WERI-Rb-1 (cell line): ENCODE measurements around the gene MIER1.
A peak's percentile ranks its signal among the peaks of the same experiment; 100 is the strongest.

Experiments used
- DNase-seq: peaks from one replicate; pipeline ENCODE4 v3.0.0-alpha.2; 2020
- H3K27ac ChIP-seq: fragments of 250-450 bp; sonication (Bioruptor Pico); 2 replicates; pipeline ENCODE4 v1.5.1; 2020; ENCODE audit warnings: mild to moderate bottlenecking, moderate library complexity
- H3K27me3 ChIP-seq: fragments of 250-450 bp; sonication (Bioruptor Pico); 2 replicates; pipeline ENCODE4 v1.5.1; 2021; ENCODE audit warnings: mild to moderate bottlenecking, low read depth, moderate library complexity; ENCODE audit not compliant: insufficient read depth, severe bottlenecking
- H3K36me3 ChIP-seq: fragments of 250-450 bp; sonication (Bioruptor Pico); 2 replicates; pipeline ENCODE4 v1.5.1; 2020; ENCODE audit warnings: mild to moderate bottlenecking, moderate library complexity
- H3K4me3 ChIP-seq: 2 replicates; pipeline ENCODE4 v1.5.1; 2011; ENCODE audit warnings: low read depth, mild to moderate bottlenecking, control low read depth, low read length
- H3K9me3 ChIP-seq: fragments of 250-450 bp; sonication (Bioruptor Pico); 2 replicates; pipeline ENCODE4 v1.5.1; 2021; ENCODE audit warnings: mild to moderate bottlenecking, moderate library complexity; ENCODE audit not compliant: severe bottlenecking
- TF ChIP-seq, protein P1 (sequence below): IDR thresholded peaks from 2 replicates; pipeline ENCODE4 v1.5.1; 2011; ENCODE audit warnings: low read depth, mild to moderate bottlenecking, control low read depth, inconsistent platforms, low read length

MIER1 gene

DNA sequence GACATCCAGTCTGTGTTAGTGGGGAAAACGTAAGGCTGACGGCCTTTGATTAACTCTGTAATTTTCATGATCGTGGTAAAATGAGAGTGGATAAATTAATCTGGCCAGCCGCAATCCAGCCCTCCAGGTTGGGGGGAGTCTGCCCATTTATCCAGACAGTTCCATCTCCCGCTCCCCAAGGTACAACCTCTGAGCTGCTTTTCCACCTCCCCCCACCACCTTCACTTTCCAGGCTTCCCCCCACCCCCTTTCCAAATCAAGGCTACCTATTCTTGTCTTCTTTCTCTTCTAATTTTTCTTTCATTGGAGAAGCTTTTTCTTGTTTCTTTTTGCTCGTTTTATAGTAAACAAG, 6.0 kb downstream of the MIER1 start:
- Histone ChIP-seq H3K27me3 (no peaks in the 10 kb centered on the region), H3K9me3 (no peaks in the 10 kb centered on the region), H3K27ac (peak overlapping the region; percentile 82), H3K4me3 (peak overlapping the region; percentile 96), H3K36me3 (no peaks in the 10 kb centered on the region; the same call in none of the 2 replicates)
- TF ChIP-seq, protein P1, sequence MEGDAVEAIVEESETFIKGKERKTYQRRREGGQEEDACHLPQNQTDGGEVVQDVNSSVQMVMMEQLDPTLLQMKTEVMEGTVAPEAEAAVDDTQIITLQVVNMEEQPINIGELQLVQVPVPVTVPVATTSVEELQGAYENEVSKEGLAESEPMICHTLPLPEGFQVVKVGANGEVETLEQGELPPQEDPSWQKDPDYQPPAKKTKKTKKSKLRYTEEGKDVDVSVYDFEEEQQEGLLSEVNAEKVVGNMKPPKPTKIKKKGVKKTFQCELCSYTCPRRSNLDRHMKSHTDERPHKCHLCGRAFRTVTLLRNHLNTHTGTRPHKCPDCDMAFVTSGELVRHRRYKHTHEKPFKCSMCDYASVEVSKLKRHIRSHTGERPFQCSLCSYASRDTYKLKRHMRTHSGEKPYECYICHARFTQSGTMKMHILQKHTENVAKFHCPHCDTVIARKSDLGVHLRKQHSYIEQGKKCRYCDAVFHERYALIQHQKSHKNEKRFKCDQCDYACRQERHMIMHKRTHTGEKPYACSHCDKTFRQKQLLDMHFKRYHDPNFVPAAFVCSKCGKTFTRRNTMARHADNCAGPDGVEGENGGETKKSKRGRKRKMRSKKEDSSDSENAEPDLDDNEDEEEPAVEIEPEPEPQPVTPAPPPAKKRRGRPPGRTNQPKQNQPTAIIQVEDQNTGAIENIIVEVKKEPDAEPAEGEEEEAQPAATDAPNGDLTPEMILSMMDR = no peak
- no peak for DNase-seq

DNA sequence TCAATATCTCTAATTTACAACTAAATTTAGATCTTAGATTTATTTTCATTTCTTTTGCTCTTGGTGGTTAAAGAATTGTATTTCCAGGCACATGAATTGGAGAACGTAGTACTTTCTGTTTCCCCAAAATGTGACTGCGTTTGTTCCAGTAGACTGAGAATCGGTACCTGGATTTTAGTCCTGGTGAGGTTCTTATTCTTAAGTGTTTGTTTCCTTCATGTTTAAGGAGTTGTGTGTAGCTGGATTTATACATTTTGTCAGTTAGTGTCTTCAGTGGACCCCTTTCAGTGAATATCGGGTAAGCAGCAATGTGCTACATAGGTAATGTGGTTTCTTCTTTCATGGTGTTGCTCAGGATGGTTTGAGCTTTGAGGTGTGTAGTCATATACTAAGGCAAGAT, 6.8 kb downstream of the MIER1 start:
- TF ChIP-seq, protein P1 = no peak
- DNase-seq = no peak
- H3K4me3 ChIP-seq = peak overlapping the region; percentile 96

GRCh38 chr1:66932291-66932690, 7.5 kb downstream of the MIER1 start:
- Histone ChIP-seq H3K36me3 (no peaks in the 10 kb centered on the region; the same call in none of the 2 replicates), H3K4me3 (no peak overlapping the region), H3K27me3 (no peaks in the 10 kb centered on the region), H3K9me3 (no peaks in the 10 kb centered on the region), H3K27ac (no peak overlapping the region; the same call in 1 of the 2 replicates)
- TF ChIP-seq, protein P1 = no peak
- no peak for DNase-seq

More for the DNA sequence above, 6.8 kb downstream of the MIER1 start:
- Histone ChIP-seq H3K9me3 (no peaks in the 10 kb centered on the region), H3K36me3 (no peaks in the 10 kb centered on the region; the same call in none of the 2 replicates), H3K27me3 (no peaks in the 10 kb centered on the region), H3K27ac (peak overlapping the region; percentile 82)

DNA sequence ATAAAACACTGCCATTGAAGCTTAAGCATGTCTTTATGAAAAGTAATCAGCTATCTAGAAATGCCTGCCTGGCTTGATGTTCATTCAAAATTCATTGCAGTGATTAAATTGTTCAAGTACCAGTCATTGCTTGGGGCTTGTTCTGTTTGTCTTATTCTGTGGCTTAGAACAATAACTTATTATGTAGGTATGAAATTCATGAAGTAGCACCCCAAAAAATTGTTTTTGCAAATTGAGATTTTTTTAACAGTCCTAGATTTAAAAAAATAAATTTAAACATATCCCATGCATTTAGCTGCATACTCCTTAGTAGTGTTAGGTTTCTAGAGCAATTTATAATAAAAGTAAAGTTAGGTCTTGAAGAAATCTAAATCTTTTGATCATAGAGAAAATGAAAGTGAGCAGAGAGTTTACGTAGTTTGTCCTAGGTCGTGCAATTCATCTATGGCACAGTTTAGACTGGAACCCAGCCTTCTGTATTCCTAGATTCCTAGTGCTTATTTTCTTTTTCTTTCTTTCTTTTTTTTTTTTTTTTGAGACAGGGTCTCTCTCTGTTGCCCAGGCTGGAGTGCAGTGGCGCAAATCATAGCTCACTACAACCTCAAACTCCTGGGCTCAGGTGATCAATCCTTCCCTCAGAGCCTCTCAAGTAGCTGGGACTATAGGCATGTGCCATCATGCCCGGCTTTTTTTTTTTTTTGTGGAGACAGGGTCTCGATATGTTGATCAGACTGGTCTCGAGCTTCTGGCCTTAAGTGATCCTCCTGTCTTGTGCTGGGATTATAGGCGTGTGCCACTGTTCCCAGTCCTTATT, 9.3 kb downstream of the MIER1 start:
- no peak for DNase-seq
- Histone ChIP-seq H3K36me3 (no peaks in the 10 kb centered on the region; the same call in none of the 2 replicates), H3K27ac (no peak overlapping the region), H3K27me3 (no peaks in the 10 kb centered on the region), H3K9me3 (no peaks in the 10 kb centered on the region), H3K4me3 (no peak overlapping the region)
- TF ChIP-seq, protein P1 = no peak

DNA sequence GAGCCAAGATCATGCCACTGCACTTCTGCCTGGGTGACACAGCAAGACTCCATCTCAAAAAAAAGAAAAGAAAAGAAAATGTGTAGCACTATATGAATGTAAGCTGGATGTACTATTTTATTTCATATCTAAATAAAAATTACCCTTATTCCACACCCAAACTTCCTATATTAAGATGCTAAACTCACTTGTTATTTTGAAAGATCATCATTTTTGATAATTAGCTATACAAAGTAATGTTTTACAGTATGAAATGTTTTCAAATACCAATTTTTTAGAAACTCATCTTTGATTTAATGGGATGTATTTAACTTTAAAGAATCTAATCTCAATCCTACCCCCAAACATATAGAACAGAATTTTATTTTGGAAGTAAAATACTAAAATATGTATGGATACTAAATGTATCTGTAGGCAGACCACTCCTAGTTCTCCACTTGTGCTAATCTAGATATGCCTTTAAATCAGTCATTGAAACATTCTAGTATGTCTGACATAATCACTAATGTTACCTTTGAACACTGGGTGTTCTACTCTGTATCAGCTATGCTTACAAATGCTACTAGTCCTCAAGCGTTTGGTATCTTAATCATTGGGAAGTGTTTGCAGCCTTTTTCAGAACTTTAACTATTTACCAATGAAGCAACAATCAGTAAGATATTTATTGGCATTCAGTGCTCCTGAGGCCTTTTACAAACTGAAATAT, 12.9 kb downstream of the MIER1 start:
- Histone ChIP-seq H3K9me3 (no peaks in the 10 kb centered on the region), H3K36me3 (peaks cover 14% of the 10 kb centered on the region), H3K27ac (no peak overlapping the region), H3K4me3 (no peak overlapping the region), H3K27me3 (no peaks in the 10 kb centered on the region)
- TF ChIP-seq, protein P1 = no peak
- no peak for DNase-seq
